ENCODE results near the gene STYXL2.

DNA sequence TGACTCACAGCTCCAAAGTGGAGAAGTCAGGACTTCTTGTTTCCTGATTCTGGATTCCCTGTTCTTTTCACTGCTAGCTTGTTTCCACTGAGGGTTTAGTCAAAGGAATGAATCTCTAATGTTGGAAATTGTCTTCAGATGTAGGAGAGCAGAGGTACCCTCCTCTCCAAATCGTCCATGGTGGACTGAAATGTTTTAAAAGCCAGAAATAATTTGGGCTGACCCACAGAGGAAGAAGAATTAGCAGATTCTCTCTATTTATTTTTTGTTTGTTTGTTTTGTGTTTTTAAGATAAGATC is 34.1 kb upstream of the STYXL2 start:
- TF ChIP-seq POLR2A (IDR thresholded peaks at IDR 0.05) (no peak), CTCF (IDR thresholded peaks at IDR 0.05) (no peak)

Measured in right lobe of liver (tissue), 4 donors.